ENCODE data around the gene EXOSC10.

EXOSC10 gene

GRCh38 chr1:11126569-11126968 is 26.9 kb upstream of the EXOSC10 start:
- Histone ChIP-seq H3K9me3 (ENCODE audit: severe bottlenecking) (no peaks in the 10 kb centered on the region), H3K36me3 (peaks cover 90% of the 10 kb centered on the region), H3K27ac (no peak overlapping the region), H3K27me3 (ENCODE audit: insufficient read depth, low read depth, severe bottlenecking) (no peaks in the 10 kb centered on the region), H3K4me3 (ENCODE audit: low read depth, low read length) (no peak overlapping the region)
- no peak for DNase-seq
- no peak for TF ChIP-seq CTCF (IDR thresholded peaks at IDR 0.05; ENCODE audit: low read depth, low read length)

- Histone ChIP-seq H3K27me3 (ENCODE audit: insufficient read depth, low read depth, severe bottlenecking) (no peaks in the 10 kb centered on the region), H3K36me3 (peaks cover 90% of the 10 kb centered on the region), H3K4me3 (ENCODE audit: low read depth, low read length) (no peak overlapping the region), H3K9me3 (ENCODE audit: severe bottlenecking) (no peaks in the 10 kb centered on the region), H3K27ac (no peak overlapping the region)
- no peak for TF ChIP-seq CTCF (IDR thresholded peaks at IDR 0.05; ENCODE audit: low read depth, low read length)
- no peak for DNase-seq
These were observed 26.3 kb upstream of the EXOSC10 start for GRCh38 chr1:11125931-11126330.

- TF ChIP-seq CTCF (IDR thresholded peaks at IDR 0.05; ENCODE audit: low read depth, low read length): no peak
- no peak for DNase-seq
- Histone ChIP-seq H3K9me3 (ENCODE audit: severe bottlenecking) (no peaks in the 10 kb centered on the region), H3K4me3 (ENCODE audit: low read depth, low read length) (no peak overlapping the region), H3K36me3 (peaks cover 81% of the 10 kb centered on the region), H3K27me3 (ENCODE audit: insufficient read depth, low read depth, severe bottlenecking) (no peaks in the 10 kb centered on the region), H3K27ac (no peak overlapping the region)
These were observed 25.3 kb upstream of the EXOSC10 start for GRCh38 chr1:11124965-11125364.

DNA sequence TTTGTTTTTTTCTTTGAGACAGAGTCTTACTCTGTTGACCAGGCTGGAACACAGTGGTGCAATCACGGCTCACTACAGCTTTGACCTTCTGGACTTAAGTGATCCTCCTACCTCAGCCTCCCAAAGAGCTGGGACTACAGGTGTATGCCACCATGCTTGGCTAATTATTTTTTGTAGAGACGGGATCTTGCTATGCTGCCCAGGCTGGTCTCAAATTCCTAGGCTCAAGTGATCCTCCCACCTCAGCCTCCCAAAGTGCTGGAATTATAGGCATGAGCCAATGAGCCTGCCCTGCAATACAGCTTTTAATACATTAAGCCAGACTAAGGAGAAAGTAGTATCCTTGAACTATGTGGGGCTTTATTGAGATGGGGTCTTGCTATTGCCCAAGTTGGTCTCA is 16.6 kb upstream of the EXOSC10 start:
- TF ChIP-seq CTCF (IDR thresholded peaks at IDR 0.05; ENCODE audit: low read depth, low read length): no peak

GRCh38 chr1:11114966-11115365 is 15.3 kb upstream of the EXOSC10 start:
- Histone ChIP-seq H3K27me3 (ENCODE audit: insufficient read depth, low read depth, severe bottlenecking) (no peaks in the 10 kb centered on the region), H3K9me3 (ENCODE audit: severe bottlenecking) (no peaks in the 10 kb centered on the region), H3K36me3 (peaks cover 64% of the 10 kb centered on the region), H3K27ac (no peak overlapping the region), H3K4me3 (ENCODE audit: low read depth, low read length) (no peak overlapping the region)
- TF ChIP-seq CTCF (IDR thresholded peaks at IDR 0.05; ENCODE audit: low read depth, low read length): no peak
- no peak for DNase-seq

More for the DNA sequence above, 16.6 kb upstream of the EXOSC10 start:
- H3K27ac ChIP-seq: no peak overlapping the region
- no peaks in the 10 kb centered on the region for H3K27me3 ChIP-seq (ENCODE audit: insufficient read depth, low read depth, severe bottlenecking)
- H3K4me3 ChIP-seq (ENCODE audit: low read depth, low read length): no peak overlapping the region
- peaks cover 62% of the 10 kb centered on the region for H3K36me3 ChIP-seq
- H3K9me3 ChIP-seq (ENCODE audit: severe bottlenecking): no peaks in the 10 kb centered on the region
- DNase-seq: no peak

DNA sequence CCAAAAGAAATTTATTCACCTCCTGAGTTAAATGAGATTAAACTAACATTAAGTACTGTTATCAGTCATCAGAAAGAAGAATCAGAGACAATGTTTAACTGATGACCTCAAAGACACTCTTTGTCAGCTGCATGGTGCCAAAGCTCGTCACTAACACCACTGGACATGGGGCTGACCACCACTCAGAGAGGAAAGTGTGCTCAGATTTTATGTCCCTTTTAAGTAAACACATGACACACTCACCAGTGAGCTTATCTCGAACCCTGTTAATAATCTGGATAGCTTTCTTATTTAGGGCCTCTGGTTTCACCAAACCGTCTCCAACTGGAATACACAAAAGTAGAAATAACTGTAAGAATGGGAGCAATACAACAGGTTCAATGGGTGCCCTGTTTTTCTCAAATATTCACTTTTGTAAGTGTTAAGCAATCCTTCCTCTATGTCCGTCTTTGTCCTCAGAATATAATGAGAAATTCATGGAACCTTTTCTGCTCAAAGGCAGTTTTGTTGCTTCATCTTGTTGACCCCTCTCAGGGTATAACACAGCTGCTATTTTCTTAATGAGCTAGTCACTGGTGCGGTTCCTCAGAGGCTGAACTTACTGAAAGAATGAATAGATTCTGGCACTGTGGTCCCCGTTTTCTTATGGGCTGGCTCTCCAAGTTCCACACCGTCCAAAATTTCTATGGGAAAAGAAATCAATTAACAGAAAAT is 9.5 kb upstream of the EXOSC10 start:
- no peaks in the 10 kb centered on the region for H3K9me3 ChIP-seq (ENCODE audit: severe bottlenecking)
- H3K36me3 ChIP-seq: peaks cover 61% of the 10 kb centered on the region
- DNase-seq: no peak
- no peaks in the 10 kb centered on the region for H3K27me3 ChIP-seq (ENCODE audit: insufficient read depth, low read depth, severe bottlenecking)
- H3K4me3 ChIP-seq (ENCODE audit: low read depth, low read length): no peak overlapping the region
- H3K27ac ChIP-seq: no peak overlapping the region
- no peak for TF ChIP-seq CTCF (IDR thresholded peaks at IDR 0.05; ENCODE audit: low read depth, low read length)

Measured in WERI-Rb-1 (cell line).